Stomach (tissue), 4 donors: ENCODE data around the gene MAPK4.

Experiments
- POLR2A ChIP-seq, 4 donors: fragments of 450-650 bp; IDR thresholded peaks; one replicate each; pipeline ENCODE4 v1.6.1; 2016; ENCODE audit warnings: antibody characterized with exemption in 4 of 4, control low read depth in 2 of 4, mild to moderate bottlenecking in 1 of 4, moderate library complexity in 1 of 4
- POLR2AphosphoS5 ChIP-seq, 3 donors: sonication (generic); formaldehyde crosslinking; IDR thresholded peaks; one replicate each; pipeline ENCODE4 v1.6.1; 2016; ENCODE audit warnings: antibody characterized with exemption in 3 of 3
- TF ChIP-seq, protein P1 (sequence below), 7 experiments: fragments of 450-650 bp in 4 of 7; fragments of 200-600 bp in 3 of 7; sonication (generic) in 3 of 7; IDR thresholded peaks; one replicate each; pipeline ENCODE4 v1.5.1; 2016 to 2019; ENCODE audit warnings: antibody characterized with exemption in 7 of 7, control low read depth in 2 of 7, mild to moderate bottlenecking in 1 of 7

- TF ChIP-seq, protein P1, sequence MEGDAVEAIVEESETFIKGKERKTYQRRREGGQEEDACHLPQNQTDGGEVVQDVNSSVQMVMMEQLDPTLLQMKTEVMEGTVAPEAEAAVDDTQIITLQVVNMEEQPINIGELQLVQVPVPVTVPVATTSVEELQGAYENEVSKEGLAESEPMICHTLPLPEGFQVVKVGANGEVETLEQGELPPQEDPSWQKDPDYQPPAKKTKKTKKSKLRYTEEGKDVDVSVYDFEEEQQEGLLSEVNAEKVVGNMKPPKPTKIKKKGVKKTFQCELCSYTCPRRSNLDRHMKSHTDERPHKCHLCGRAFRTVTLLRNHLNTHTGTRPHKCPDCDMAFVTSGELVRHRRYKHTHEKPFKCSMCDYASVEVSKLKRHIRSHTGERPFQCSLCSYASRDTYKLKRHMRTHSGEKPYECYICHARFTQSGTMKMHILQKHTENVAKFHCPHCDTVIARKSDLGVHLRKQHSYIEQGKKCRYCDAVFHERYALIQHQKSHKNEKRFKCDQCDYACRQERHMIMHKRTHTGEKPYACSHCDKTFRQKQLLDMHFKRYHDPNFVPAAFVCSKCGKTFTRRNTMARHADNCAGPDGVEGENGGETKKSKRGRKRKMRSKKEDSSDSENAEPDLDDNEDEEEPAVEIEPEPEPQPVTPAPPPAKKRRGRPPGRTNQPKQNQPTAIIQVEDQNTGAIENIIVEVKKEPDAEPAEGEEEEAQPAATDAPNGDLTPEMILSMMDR (IDR thresholded peaks at IDR 0.05) = no peak
- TF ChIP-seq POLR2A (IDR thresholded peaks at IDR 0.05) (no peak), POLR2AphosphoS5 (IDR thresholded peaks at IDR 0.05) (no peak)
These were observed 13.8 kb downstream of the MAPK4 start for GRCh38 chr18:50573679-50574078.
